GM18909 (cell line): ENCODE data around the gene ERG.

ENCODE experiments used
- ATAC-seq: cut with Tn5 transposase; IDR thresholded peaks from one replicate; pipeline ENCODE4 v1.9.1; 2021; ENCODE audit warnings: mild to moderate bottlenecking; ENCODE audit not compliant: unreplicated experiment, poor library complexity

The ERG gene

GRCh38 chr21:38346286-38346685 lies 152.0 kb downstream of the ERG start:
- ATAC-seq, result no peak

- ATAC-seq, result no peak
These were observed 154.6 kb downstream of the ERG start for GRCh38 chr21:38343691-38344090.

- no peak for ATAC-seq
These were observed 155.5 kb downstream of the ERG start for GRCh38 chr21:38342739-38343138.

DNA sequence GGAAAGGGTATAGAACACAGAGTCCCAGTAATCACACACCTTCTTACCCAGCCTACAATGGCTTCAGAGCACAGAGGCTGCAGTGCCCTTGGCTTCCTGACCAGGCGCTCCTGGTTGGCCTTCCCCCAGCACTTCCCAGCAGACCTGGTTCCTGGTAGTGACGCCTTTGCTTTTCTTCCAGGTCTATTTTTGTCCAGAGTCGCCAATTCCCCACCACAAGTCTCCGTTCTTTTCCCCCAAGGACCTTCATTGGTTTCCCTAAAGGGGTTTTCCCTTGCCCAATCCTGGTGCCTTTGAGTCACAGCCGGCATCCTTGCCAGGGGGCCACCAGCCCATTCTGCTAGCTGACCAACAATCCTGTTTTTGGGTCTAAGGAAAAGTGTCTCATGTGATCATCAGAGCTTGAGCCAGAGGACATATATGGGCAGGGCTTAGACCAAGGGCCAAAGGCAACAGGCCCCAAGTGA lies 156.7 kb downstream of the ERG start:
- no peak for ATAC-seq

- ATAC-seq, result no peak
These were observed 158.1 kb downstream of the ERG start for GRCh38 chr21:38340131-38340530.

DNA sequence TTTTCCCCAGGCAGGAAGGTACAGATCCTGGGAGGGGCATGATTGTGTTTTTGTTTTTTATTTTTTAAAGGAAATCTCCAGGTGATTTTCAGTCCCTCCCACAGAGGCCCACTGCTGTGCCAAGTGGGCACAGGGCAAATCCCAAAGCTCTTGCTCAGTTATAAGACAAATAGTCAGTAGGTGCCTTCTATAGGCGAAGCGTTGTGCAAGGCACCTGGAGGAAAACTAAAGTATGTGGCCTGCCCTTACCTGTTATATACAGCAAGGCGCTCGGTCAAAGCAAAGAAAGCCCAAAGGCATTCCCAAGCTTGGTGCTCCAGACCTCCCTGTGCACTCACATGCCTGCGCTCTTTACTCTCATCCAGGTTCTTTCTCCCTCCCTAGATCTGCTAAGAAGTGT lies 160.5 kb downstream of the ERG start:
- no peak for ATAC-seq

DNA sequence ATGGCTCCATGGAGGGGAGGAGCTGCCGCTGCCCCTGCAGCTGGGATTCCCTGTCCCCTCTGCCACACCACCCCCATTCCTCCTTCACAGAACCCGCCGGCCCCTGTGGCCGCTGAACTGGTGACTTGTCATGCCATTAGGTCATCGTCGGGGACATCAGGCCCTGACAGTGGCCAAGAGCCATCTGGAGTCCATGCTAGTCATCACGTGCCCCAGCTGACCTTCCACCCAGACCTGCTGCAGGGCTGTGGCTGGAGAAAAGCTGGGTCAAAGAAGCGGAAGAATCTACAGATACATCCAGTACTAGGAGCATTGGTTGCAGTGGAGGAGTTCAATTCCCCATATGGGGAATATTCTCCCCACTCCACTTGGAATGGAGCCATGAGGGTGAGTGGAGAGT lies 163.4 kb downstream of the ERG start:
- no peak for ATAC-seq

GRCh38 chr21:38333301-38334272 lies 164.7 kb downstream of the ERG start:
- no peak for ATAC-seq

GRCh38 chr21:38330666-38331065 lies 167.6 kb downstream of the ERG start:
- no peak for ATAC-seq
